GM19395 (cell line): ENCODE measurements around the gene LCA5L.
"Not testable (repeated sequence)": the region's sequence is repeated elsewhere in the genome, so short reads cannot be mapped to it uniquely, and the experiment has no call there.

ENCODE experiments used
- ATAC-seq: cut with Tn5 transposase; IDR thresholded peaks from one replicate; pipeline ENCODE4 v1.9.1; 2021; ENCODE audit warnings: mild to moderate bottlenecking, moderate library complexity; ENCODE audit not compliant: unreplicated experiment

LCA5L gene

DNA sequence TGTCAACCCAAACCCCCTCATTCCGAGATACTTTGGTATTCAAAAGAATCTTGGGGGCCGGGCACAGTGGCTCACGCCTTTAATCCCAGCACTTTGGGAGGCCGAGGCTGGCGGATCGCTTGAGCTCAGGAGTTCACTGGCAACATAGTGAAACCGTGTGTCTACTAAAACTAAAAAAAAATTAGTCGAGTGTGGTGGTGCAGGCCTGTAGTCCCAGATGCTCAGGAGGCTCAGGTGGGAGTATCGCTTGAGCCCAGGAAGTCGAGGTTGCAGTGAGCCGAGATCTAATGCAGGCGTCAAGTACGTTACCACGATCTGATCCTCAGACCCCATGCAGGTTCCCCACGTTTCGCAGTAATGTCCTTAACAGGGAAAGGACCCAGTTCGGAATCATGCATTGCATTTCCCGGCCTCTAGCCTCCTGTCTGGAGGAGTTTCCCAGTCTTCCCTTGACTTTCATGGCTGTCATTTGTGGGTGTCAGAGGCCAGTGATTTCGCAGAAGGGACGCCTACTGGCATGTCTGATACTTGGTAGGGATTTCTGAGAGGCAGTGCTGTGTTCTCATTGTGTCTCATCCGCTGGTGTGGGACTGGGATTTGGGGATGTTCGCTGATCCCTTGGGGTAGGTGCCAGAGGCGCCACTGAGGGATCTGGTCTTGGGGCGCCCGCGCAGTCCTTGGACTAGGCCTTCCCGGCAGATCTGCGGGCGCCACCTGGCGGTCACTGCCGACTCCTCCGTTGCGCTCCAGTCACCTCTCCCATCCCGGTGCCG is 57.4 kb downstream of the LCA5L start:
- peak; percentile 82 for ATAC-seq

- ATAC-seq, result no peak
These were observed 58.0 kb downstream of the LCA5L start for GRCh38 chr21:39387461-39388037.

DNA sequence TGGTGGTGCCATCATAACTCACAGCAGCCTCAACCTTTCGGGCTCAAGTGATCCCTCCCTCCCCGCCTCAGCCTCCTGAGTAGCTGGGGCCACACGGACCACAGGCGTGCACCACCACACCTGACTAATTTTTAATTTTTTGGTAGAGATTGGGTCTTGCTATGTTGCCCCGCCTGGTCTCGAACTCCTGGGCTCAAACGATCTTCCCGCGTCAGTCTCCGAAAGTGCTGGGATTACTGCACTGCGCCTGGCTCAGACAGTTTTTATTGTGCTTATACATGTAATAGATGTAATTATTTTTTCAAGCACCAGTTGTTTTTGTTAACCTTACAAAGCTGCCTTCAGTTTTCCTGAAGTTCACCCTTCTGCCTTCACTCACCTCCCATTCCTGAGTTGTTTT is 58.7 kb downstream of the LCA5L start:
- no peak for ATAC-seq

- no peak for ATAC-seq
These were observed 59.4 kb downstream of the LCA5L start for GRCh38 chr21:39386194-39386593.

DNA sequence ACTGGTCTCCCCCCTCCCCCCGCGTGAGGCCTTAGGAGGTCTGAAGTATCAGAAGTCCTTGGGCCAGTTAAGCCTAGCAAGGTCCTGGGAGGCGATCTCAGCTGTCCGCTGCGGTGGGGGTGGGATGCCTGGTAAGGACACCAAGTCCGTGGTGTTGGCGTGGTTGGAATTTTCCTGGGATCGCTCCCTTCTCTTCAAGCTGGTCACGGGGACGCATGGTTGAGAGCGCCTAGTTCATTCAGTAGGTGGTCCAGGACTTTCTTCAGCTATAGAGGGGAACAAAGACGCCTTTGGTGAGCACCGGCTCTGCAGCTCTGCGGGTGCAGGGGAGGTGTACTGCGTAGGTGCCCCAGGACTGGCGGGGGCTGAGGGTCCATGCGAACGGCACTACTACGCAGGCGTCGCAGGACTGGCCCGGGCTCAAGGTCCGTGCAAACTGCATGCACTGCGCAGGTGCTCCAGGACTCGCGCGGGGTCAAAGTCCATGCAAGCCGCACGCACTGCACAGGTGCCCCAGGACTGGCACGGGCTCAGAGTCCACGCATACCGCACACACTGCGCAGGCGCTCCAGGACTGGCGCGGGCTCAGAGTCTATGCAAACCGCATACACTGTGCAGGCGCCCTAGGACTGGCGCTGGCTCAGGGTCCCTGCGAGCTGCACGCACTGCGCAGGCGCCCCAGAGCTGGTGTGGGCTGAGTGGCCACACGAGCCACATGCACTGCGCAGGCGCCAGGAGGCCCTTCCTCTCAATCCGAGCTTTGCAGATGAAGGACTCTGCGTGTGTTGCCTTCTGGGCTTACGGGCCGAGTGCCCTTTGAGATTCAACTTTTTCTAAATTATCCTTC is 60.1 kb downstream of the LCA5L start:
- ATAC-seq, result no peak

GRCh38 chr21:39384674-39385298 is 60.8 kb downstream of the LCA5L start:
- no peak for ATAC-seq

DNA sequence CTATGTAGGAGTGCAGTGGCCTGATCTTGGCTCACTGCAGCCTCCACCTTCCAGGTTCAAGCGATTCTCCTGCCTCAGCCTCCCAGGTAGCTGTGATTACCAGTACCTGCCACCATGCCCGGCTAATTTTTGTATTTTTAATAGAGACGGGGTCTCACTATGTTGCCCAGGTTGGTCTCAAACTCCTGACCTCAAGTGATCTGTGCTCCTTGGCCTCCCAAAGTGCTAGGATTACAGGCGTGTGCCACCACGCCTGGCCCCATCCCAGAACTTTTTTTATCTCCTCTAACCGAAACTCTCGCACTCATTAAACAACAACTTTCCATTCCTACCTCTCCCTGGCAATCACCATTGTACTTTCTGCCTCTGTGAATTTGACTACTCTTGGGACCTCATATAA is 63.5 kb downstream of the LCA5L start:
- ATAC-seq, result not testable (repeated sequence)

GRCh38 chr21:39381009-39381408 is 64.6 kb downstream of the LCA5L start:
- peak; percentile 5 for ATAC-seq

DNA sequence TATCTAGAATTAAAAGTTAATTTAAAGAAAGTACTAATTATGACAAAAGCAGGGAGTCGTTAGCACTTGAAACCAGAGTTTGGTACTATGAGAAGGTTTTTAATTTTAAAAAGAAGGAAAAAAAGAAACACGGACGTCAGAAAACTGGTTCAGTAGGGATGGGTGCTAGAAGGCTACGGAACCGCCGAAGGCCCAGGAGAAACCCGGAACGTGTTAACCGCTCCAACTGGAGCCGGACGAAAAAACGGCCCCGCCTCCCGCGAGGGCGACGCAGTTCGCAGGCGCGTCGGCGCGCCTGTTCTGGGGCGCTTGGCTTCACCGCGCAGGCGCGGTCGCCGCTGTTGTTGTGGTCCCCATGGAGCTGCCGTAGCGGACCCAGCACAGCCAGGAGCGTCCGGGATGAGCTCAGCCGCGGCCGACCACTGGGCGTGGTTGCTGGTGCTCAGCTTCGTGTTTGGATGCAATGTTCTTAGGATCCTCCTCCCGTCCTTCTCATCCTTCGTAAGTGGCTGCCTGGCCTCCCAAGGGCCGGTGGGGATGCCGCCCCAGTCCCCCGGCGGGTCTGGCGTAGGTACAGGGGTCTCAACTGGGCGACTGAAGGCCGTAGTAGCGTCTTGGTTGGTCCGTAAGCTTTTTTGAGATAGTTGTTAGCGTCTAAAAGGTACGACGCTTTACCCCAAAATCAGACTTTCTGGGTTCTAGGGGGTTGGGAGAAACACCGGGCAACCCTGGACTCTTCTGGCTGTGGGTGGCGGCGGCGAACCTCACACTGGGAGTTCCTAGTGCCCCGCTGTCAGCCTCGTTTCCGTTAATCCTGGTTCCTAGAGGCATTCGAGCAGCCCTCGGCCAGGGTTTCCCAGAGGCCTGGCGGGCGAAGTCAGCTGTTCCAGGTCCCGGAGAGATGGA is 65.3 kb downstream of the LCA5L start:
- ATAC-seq, result peak; percentile 94

GRCh38 chr21:39377444-39378050 is 68.0 kb downstream of the LCA5L start:
- ATAC-seq, result no peak

DNA sequence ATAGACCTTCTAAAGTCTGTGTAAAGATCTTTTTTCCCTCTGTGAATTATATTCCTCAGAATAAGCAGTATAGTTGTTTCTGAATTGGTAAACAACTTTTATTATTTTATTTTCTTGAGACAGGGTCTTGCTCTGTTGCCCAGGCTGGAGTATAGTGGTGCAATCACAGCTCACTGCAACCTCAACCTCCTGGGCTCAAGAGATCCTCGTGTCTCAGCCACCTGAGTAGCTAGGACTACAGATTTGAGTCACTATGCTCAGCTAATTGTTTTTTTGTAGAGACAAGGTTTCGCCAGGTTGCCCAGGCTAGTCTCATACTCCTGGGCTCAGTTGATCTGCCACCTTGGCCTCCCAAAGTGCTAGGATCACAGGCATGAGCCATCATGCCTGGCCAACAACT is 70.1 kb downstream of the LCA5L start:
- ATAC-seq, result no peak

DNA sequence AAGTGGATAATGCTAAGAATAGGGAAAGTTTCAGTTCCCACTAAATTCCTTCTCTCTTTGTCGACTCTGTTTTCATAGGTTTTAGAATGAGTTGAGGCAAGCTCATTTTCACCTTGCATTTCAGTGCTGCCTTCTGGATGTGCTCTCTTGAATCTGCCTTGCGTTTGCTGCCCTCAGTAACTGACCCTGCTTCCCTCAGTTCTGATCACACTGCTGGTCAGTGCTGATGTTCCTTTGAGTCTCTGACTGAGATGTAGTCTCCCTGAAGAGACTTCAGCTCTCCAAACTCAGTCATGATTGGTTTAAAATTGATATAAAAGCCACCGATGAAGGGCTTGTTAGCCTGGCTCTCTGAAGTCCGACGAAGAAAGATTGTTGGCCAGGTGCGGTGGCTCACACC is 71.5 kb downstream of the LCA5L start:
- no peak for ATAC-seq

GRCh38 chr21:39373634-39374033 is 71.9 kb downstream of the LCA5L start:
- no peak for ATAC-seq

- not testable (repeated sequence) for ATAC-seq
These were observed 75.7 kb downstream of the LCA5L start for GRCh38 chr21:39369896-39370288.

- ATAC-seq, result no peak
These were observed 77.8 kb downstream of the LCA5L start for GRCh38 chr21:39367783-39368182.

GRCh38 chr21:39366563-39366962 is 79.0 kb downstream of the LCA5L start:
- no peak for ATAC-seq

DNA sequence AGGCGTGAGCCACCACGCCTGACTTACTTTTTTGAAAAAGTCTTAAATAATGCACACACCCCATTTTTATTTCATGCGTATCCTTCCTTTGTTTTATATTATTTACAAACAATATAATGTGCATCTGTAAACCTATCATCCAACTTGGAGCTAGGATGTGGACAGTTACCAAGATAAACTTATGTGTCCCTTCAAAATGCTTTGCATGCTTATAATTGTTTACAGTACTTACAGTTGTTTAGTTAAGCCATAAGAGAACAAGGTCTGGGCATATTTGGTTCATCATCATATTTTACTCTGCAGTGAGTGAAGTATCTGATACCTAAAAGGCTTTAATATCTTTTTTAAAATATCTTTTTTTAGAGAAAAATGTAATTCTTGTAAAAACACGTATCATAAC is 80.6 kb downstream of the LCA5L start:
- no peak for ATAC-seq

- ATAC-seq, result no peak
These were observed 81.7 kb downstream of the LCA5L start for GRCh38 chr21:39363607-39364555.

GRCh38 chr21:39362733-39363132 is 82.8 kb downstream of the LCA5L start:
- ATAC-seq, result no peak
